ENCODE measurements around the gene CAPN15.
A peak's percentile ranks its signal among the peaks of the same experiment; 100 is the strongest.

The CAPN15 gene

GRCh38 chr16:526181-527014 lies 1.1 kb upstream of the CAPN15 start:
- peak; percentile 18 for DNase-seq

GRCh38 chr16:528111-529011 lies 849 bp downstream of the CAPN15 start:
- DNase-seq: peak; percentile 88

- DNase-seq: no peak
Observed at GRCh38 chr16:529012-529575, 1.6 kb downstream of the CAPN15 start.

- DNase-seq: no peak
Observed at GRCh38 chr16:530111-530817, 2.8 kb downstream of the CAPN15 start.

GRCh38 chr16:531494-532125 lies 4.1 kb downstream of the CAPN15 start:
- no peak for DNase-seq

GRCh38 chr16:533391-534123 lies 6.0 kb downstream of the CAPN15 start:
- no peak for DNase-seq

GRCh38 chr16:534135-534534 lies 6.6 kb downstream of the CAPN15 start:
- DNase-seq: no peak

- DNase-seq: no peak
Observed at GRCh38 chr16:534856-535445, 7.4 kb downstream of the CAPN15 start.

- peak; percentile 31 for DNase-seq
Observed at GRCh38 chr16:535446-536405, 8.2 kb downstream of the CAPN15 start.

GRCh38 chr16:536746-537145 lies 9.2 kb downstream of the CAPN15 start:
- DNase-seq: no peak

GRCh38 chr16:537415-538335 lies 10.2 kb downstream of the CAPN15 start:
- no peak for DNase-seq

- DNase-seq: peak; percentile 57
Observed at GRCh38 chr16:539901-540530, 12.5 kb downstream of the CAPN15 start.

- DNase-seq: no peak
Observed at GRCh38 chr16:540645-541340, 13.3 kb downstream of the CAPN15 start.

GRCh38 chr16:543301-544164 lies 16.0 kb downstream of the CAPN15 start:
- no peak for DNase-seq

- no peak for DNase-seq
Observed at GRCh38 chr16:544517-544916, 17.0 kb downstream of the CAPN15 start.

- DNase-seq: no peak
Observed at GRCh38 chr16:546909-547770, 19.6 kb downstream of the CAPN15 start.

Data from HCEC 1CT (cell line).